ENCODE results near the gene EGFR. TPM values are rescaled to one million over a fixed set of nuclear protein-coding genes. Genes with fewer than 3 reads are reported as not detected.

EGFR gene
- total and polyA plus RNA-seq, 7 donors = 3.6 to 39.7 (median 14.1) TPM

DNA sequence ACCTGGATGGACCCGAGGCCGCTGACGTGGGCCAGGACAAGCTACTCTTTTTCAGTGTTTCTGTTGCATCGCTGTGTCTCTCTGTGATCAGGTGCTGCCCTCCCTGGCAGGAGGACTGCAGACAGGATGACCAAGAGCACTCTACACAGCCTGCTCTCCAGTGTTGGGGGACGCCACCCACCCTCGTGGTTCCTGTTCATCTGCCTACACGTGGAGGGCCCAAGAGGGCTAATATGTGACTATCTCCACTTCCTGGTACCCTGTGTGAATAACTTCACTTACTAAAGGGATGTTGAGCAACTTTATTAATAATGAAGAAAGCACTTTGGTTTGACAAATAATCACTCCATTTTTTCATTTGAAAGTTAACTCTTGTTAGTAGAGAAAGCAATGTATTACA lies 101.3 kb downstream of the EGFR start:
- DNase-seq (no peak), ATAC-seq (peak in 1 of 4 donors; percentile 4)
- peaks cover 60% of the 10 kb centered on the region for H3K4me1 ChIP-seq
- TF ChIP-seq, protein P1, sequence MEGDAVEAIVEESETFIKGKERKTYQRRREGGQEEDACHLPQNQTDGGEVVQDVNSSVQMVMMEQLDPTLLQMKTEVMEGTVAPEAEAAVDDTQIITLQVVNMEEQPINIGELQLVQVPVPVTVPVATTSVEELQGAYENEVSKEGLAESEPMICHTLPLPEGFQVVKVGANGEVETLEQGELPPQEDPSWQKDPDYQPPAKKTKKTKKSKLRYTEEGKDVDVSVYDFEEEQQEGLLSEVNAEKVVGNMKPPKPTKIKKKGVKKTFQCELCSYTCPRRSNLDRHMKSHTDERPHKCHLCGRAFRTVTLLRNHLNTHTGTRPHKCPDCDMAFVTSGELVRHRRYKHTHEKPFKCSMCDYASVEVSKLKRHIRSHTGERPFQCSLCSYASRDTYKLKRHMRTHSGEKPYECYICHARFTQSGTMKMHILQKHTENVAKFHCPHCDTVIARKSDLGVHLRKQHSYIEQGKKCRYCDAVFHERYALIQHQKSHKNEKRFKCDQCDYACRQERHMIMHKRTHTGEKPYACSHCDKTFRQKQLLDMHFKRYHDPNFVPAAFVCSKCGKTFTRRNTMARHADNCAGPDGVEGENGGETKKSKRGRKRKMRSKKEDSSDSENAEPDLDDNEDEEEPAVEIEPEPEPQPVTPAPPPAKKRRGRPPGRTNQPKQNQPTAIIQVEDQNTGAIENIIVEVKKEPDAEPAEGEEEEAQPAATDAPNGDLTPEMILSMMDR (IDR thresholded peaks at IDR 0.05) = no peak
- WGBS, 3 donors = 88 to 91% (median 90%) methylated on average over 7 of the region's 7 CpGs
- intact Hi-C loops (cut with DNase I) = no loop called here
- no peaks in the 10 kb centered on the region for H3K27me3 ChIP-seq (ENCODE audit: insufficient read depth in 3 of 3, low read length in 2 of 3)
- peak overlapping the region; percentile 83 for H3K27ac ChIP-seq
- no peaks in the 10 kb centered on the region for H3K9me3 ChIP-seq
- no peak overlapping the region for H3K4me3 ChIP-seq
- no peaks in the 10 kb centered on the region for H3K36me3 ChIP-seq (ENCODE audit: insufficient read depth in 1 of 2, low read depth in 1 of 2)

DNA sequence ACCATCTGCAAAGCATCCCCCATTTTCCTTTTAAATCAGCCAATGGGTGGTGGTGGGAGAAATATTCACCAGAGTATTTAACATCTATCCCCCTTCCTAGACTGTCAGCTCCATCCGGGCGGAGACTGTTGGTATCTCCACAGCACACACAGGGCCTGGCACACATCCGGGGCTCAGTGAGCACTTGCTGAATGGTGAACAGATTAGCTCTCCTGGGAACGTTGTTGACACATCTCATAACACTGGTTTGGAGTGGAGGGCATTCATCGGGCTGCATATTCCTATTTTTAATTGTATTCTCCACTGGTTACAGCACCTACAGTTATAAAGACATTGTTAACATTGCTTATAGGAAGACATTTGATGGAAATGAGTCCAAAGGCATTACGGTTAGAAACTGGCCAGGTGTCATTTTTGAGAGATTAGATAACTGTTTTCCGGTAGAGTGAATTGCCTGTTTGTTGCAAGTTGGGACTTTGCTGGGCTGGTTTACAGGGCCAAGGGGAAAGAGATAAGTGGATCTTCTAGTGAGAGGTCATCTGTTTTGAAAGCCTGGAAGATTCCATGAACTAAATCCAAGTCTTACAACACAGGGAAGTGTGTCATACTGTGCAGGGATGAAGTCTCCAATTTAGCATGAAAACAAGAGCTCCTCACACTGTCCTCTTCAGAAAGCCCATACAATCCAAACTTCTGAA lies 101.8 kb downstream of the EGFR start:
- intact Hi-C loops (cut with DNase I) = no loop called here
- 42 to 61% (median 42%) methylated on average over 7 of the region's 7 CpGs for WGBS, 3 donors
- ATAC-seq (peak; percentile 81 to 88 (median 84)), DNase-seq (no peak)
- H3K36me3 ChIP-seq (ENCODE audit: insufficient read depth in 1 of 2, low read depth in 1 of 2) = no peaks in the 10 kb centered on the region
- peak overlapping the region; percentile 11 for H3K4me3 ChIP-seq
- no peaks in the 10 kb centered on the region for H3K9me3 ChIP-seq
- no peaks in the 10 kb centered on the region for H3K27me3 ChIP-seq (ENCODE audit: insufficient read depth in 3 of 3, low read length in 2 of 3)
- H3K27ac ChIP-seq = peak overlapping the region; percentile 83
- H3K4me1 ChIP-seq = peaks cover 66% of the 10 kb centered on the region
- TF ChIP-seq, protein P1 (IDR thresholded peaks at IDR 0.05) = no peak

DNA sequence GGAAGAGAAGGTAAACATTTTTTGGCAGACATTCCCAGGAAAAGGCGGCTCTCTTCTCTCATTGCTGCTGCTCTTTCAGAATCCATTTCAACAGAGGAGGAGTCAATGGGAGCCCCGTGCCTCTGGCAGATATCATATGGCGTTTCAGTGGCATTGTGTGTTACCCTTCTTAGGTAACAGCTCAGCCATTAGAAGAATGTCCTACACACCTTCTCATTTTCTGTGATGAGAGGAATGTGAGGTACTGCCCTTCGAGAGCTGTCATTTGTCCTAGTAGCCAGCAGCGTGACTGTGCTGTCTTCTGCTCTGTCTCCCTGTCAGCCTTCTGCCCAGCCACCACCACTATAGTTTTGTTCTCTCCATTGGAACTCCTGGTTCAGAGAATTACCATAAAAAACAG lies 102.4 kb downstream of the EGFR start:
- Histone ChIP-seq H3K27ac (peak overlapping the region; percentile 83), H3K4me3 (peak overlapping the region; percentile 11), H3K36me3 (ENCODE audit: insufficient read depth in 1 of 2, low read depth in 1 of 2) (no peaks in the 10 kb centered on the region), H3K9me3 (no peaks in the 10 kb centered on the region), H3K4me1 (peaks cover 70% of the 10 kb centered on the region), H3K27me3 (ENCODE audit: insufficient read depth in 3 of 3, low read length in 2 of 3) (no peaks in the 10 kb centered on the region)
- WGBS, 3 donors = 26 to 43% (median 28%) methylated on average over 5 of the region's 5 CpGs
- intact Hi-C loops (cut with DNase I) = no loop called here
- ATAC-seq (peak; percentile 61 to 81 (median 68)), DNase-seq (peak in 1 of 2 donors; percentile 30)
- TF ChIP-seq, protein P1 (IDR thresholded peaks at IDR 0.05) = no peak

DNA sequence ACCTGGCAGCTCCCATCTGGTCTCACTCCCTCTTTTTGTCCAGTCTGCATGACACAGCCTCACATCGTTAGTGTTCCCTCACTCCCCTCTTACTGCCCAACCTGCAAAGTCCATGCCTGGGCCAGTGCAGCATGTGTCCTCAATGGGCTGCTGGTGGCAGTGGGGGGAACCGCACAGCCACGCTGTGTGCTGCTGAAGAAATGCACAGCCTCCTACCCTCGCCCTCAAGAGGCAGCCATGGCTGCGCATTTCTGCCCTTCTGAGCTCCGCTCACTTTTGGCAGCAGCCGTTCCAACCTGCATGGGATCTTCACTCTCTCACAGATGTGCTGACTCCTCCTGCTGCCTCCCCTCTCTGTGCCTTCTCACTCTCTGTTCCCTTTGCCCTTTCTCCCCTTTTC lies 103.4 kb downstream of the EGFR start:
- 77 to 83% (median 80%) methylated on average over 7 of the region's 7 CpGs for WGBS, 3 donors
- Histone ChIP-seq H3K9me3 (no peaks in the 10 kb centered on the region), H3K27ac (peak overlapping the region; percentile 83), H3K4me1 (peaks cover 79% of the 10 kb centered on the region), H3K36me3 (ENCODE audit: insufficient read depth in 1 of 2, low read depth in 1 of 2) (no peaks in the 10 kb centered on the region), H3K4me3 (no peak overlapping the region), H3K27me3 (ENCODE audit: insufficient read depth in 3 of 3, low read length in 2 of 3) (no peaks in the 10 kb centered on the region)
- ATAC-seq (no peak), DNase-seq (peak in 1 of 2 donors; percentile 43)
- TF ChIP-seq, protein P1 (IDR thresholded peaks at IDR 0.05) = no peak
- intact Hi-C loops (cut with DNase I) = no loop called here
